NCI-H526 treated with DMSO at 0.1 percent for 48 hours (cell line): ENCODE results near the gene TTBK2.
"Not testable (repeated sequence)": the region's sequence is repeated elsewhere in the genome, so short reads cannot be mapped to it uniquely, and the experiment has no call there.

Experiments used
- DNase-seq: peaks from one replicate; lab custom pipeline; 2025; lab: John Stamatoyannopoulos, UW

Gene TTBK2

DNA sequence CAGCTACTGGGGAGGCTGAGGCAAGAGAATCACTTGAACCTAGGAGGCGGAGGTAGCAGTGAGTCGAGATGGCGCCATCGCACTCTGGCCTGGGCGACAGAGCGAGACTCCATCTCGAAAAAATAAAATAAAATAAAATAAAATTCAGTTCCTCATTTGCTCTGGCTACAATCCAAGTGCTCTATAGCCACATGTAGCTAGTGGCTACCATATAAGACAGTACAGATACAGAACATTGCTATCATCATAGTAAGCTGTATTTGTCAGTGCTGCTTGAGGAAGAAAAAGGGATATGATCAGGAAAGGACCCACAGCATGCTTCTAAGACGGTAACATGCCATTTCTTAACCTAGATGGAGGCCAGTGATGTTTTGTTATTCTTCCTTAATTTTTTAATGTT, 95.0 kb downstream of the TTBK2 start:
- DNase-seq, result no peak

DNA sequence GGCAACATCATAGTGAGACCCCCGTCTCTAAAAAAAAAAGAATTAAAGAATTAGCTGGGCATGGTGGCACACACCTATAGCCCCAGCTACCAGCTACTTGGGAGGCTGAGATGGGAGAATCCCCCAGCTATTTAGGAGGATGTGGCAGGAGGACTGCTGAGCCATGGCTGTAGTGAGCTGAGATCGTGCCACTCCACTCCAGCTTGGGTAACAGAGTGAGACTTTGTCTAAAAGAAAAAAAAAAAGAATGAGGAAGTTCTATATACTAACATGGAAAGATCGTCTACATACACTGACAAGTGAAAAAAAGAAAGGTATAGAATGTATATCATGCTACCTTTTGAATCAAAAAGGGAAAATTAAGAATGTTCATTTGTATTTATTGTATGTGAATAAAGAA, 99.8 kb downstream of the TTBK2 start:
- DNase-seq, result no peak

DNA sequence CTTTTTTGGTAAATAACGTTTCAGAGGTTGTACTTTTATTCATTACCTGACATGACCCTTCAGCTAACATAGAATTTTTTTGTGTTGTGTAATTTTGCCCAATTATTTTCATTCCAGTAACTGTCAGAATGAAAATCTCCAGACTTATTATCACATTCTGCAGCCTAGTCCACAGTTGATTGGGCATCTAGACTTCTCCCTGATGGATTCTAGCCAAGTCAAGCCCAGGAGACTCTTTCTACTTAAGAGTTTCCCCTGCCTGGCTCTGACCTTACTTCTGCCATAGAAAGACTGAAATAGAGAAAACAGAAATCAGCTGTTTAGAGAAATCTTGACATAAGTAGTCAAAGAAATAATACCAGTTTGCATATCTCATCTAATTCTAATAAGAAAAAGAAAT, 100.8 kb downstream of the TTBK2 start:
- no peak for DNase-seq

DNA sequence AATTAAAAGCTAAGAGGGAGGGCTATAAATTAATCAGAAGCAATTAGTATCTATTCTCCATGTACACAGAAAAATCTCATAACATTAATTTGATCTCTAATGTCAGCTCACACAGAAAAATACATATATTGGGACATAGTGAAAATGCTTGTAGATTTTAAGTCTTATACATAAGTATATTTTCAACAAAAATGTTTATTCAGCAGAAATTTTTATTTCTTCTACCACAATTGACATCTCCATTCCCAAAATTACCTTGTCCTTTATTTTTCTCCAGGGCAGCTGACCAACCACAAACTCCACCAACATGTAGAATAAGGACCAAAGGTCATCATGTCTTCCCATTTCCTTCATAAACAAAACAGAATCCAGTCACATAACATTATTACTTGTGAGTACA, 109.1 kb downstream of the TTBK2 start:
- no peak for DNase-seq

GRCh38 chr15:42808913-42809312, 111.7 kb downstream of the TTBK2 start:
- no peak for DNase-seq

DNA sequence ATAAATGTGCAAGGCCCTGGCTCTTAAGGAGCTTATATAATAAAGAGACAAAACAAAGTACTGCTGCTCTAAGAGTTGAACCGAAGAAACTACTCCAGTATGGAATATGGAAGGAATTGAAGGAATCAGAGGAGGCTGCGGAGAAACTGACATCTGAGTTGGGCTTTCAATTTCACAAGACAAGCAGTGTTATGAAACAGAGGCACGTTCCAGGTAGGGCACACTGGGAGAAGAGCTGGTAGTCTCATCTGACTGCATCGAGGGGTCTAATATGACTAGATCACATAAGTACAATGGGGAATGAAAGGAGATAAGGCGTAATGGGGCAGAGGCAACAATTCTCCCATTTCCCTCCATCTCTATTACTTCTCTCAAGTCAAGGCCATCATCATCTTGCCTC, 115.3 kb downstream of the TTBK2 start:
- DNase-seq, result no peak

DNA sequence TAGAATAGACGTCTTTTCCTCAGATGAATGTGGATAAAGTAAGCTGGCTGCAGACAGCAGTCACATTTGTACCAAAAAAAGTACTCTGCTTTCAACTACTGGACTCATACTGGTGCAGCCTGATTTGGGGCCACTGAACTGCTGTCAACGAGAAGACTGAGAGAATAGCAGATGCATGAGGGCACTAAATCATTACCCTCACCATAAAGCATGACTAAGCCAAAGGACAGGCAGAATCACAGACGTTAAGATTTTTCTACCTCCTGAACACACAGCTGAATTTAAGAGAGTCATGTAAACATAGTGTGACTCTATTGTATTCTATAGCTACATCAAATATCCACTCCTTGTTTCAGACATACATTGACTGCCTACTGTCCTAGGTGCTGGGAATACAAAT, 115.8 kb downstream of the TTBK2 start:
- no peak for DNase-seq

DNA sequence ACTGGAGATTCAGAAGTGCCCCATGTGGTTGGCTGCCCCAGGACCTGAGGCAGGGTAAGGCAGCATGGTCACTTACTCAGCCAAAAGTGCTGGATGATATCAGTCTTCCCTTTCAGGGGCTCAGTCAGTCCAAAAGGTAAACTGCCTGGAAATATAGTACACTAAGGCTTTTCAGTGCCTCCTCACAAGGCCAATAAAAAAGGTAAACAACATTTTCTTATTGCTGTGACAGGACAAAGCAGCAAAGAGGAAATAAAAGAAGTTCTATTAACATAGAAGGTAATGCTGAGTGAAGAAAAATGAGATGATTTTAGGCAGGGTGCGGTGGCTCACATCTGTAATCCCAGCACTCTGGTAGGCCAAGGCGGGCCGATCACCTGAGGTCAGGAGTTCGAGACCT, 117.1 kb downstream of the TTBK2 start:
- DNase-seq, result no peak

DNA sequence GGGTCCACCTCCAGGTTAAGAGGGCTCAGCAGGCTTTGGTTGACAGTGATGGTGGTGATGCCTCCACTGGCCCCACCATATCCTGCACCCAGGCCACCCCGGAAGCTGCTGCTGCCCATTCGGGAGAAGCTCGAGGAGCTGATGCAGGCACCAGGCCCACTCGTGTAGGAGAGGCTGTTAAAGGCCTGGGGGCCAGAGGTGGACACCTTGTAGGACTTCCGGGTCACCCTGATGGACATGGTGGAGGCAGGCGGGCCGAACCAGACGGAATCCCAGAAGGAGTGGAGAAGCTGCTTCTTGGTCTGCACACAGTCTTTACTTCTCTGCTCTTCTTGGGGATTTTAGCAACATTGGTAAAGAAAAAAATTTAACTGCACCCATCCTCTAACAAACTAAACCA, 118.4 kb downstream of the TTBK2 start:
- no peak for DNase-seq

DNA sequence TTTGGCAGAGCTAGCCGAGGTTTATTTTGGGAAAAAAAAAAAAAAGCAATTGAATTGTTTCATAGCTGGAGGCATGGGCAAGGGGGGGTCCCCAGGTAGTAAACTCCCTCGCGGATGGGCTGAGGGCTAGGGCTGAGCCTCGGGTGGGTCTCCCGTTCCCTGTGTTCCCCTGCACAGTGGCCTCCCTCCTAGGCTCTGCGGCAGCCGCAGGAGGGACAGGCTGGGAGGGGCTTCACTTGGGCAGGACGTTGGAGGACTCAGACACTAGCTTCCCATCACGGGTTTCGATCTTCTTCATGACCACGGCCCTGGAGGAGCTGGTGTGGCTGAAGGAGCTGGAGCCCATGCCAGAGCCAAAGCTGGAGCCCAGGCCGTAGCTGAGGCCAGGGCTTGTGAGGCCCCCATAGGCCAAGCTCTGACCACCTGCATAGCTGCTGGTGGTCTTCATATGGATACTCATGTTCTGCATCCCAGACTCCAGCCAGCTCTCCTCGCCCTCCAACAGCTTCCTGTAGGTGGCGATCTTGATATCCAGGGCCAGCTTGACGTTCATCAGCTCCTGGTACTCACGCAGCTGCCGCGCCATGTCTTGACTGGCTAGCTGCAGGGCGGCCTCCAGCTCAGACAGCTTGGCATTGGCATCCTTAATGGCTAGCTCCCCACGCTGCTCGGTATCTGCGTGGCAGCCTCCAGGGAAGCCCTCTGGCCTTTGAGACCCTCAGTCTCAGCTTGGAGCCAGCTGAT, 119.7 kb downstream of the TTBK2 start:
- no peak for DNase-seq

DNA sequence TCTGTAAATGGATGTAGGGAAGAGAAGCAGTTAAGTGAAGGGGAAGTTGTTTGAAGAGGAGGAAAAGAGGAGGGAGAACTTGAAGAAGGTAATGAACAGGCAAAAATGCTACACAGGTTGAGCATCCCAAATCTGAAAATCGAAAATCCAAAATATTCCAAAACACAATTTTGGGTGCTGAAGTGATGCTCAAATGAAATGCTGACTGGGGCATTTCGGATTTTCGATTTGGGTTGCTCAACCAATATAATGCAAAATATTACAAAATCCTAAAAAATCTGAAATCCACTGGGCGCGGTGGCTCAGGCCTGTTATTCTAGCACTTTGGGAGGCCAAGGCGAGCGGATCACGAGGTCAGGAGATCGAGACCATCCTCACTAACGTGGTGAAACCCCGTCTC, 121.8 kb downstream of the TTBK2 start:
- no peak for DNase-seq

DNA sequence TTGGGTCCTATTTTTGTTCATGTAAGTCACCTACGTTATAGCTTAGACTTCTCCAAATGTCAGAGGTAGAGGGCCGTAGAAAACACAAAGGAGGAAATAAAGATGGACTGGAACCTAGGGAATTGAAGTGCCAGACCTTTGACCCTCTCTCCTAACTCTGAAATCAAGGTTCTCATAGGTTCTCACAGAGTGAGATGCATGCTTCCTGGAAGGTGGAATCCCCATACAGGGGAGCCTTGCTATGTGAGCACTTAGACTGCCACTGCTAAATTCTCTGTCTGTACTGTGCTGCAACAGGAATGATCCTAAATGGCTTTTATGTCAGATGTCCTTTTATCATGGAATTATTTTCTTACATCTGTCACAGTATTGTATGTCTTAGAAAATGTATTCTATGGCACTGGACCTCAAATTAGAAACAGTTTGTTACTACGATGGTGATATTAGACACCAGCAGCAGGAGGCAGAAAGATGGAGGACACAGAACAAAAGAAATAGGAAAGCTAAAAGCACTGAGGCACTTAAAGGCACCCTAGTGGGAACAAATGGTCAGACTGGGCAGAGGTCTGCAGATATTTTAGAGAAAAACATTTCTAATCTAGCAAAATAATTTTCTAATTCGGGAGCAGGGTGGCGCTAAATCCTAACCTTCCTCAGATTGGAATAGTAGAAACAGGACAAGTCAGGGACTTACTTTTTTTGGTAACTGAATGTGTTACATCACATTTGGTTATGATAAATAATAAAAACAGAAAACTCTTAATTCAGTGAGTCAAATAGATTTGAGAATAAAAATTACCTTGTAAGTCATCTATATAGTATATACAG, 123.4 kb downstream of the TTBK2 start:
- no peak for DNase-seq

- no peak for DNase-seq
Observed at GRCh38 chr15:42788725-42789124, 131.9 kb downstream of the TTBK2 start.

- no peak for DNase-seq
Observed at GRCh38 chr15:42786978-42787377, 133.6 kb downstream of the TTBK2 start.

GRCh38 chr15:42785569-42785968, 135.0 kb downstream of the TTBK2 start:
- no peak for DNase-seq

GRCh38 chr15:42784705-42785104, 135.9 kb downstream of the TTBK2 start:
- DNase-seq, result no peak

DNA sequence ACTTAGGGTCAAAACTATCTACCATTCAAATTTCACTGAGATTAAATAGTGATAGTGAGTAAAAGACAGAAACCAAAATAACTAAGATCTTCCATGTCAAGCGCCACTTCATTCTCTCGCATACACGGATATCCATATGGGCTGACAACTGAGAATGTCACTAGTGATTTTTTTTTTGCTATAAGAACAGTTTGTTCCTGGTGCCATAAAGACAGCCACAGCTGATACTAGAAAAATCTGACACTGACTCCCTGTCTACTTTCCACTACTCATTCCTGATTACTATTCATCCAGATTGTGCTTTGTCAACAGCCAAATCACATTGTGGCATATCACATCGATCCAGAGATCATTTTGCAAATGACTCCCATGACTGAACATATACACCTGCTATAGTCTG, 137.9 kb downstream of the TTBK2 start:
- DNase-seq, result no peak

- DNase-seq, result no peak
Observed at GRCh38 chr15:42775416-42775815, 145.2 kb downstream of the TTBK2 start.

DNA sequence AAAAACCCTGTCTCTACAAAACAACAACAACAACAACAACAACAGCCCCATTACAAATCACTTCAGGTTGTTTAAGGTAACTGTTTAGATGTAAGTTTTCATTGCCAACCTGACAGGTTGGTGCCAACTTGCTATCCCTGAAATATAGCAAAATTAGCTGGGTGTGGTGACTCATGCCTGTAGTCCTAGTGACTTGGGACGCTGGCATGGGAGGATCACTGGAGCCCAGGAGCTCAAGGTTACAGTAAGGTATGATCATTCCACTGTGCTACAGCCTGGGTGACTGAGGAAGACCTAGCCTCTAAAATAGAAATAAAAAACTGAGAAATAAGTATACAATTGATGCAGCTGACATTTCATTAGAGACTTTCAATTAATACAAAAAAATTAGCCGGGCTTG, 147.7 kb downstream of the TTBK2 start:
- no peak for DNase-seq

- no peak for DNase-seq
Observed at GRCh38 chr15:42772144-42772543, 148.4 kb downstream of the TTBK2 start.

GRCh38 chr15:42766109-42766508, 154.5 kb downstream of the TTBK2 start:
- DNase-seq, result not testable (repeated sequence)

- DNase-seq, result not testable (repeated sequence)
Observed at GRCh38 chr15:42764154-42764731, 156.3 kb downstream of the TTBK2 start.

GRCh38 chr15:42761813-42762212, 158.8 kb downstream of the TTBK2 start:
- not testable (repeated sequence) for DNase-seq
